ENCODE data around the gene PDXP.

- TF ChIP-seq HOMEZ (CRISPR knock-in tag; IDR thresholded peaks at IDR 0.05) = no peak
- TF ChIP-seq MAZ (CRISPR knock-in tag; conservative IDR thresholded peaks at IDR 0.05 in 1 of 2, IDR thresholded peaks at IDR 0.05 in 1 of 2) = no peak
- TF ChIP-seq KDM5B (IDR thresholded peaks at IDR 0.05; ENCODE audit: insufficient replicate concordance, low read depth, low read length) = no peak
- TF ChIP-seq ZNF384 (IDR thresholded peaks at IDR 0.05; ENCODE audit: low read depth, low read length) = no peak
These were observed 49.0 kb upstream of the PDXP start for GRCh38 chr22:37609240-37610152.
